ENCODE data around the gene SHANK2. TPM values are rescaled to one million over a fixed set of nuclear protein-coding genes. Genes with fewer than 3 reads are reported as not detected.
A peak's percentile ranks its signal among the peaks of the same experiment; 100 is the strongest.

SHANK2 gene
- total RNA-seq, 4 donors from 2014 or later = 26.2 to 95.5 (median 45.1) TPM

GRCh38 chr11:71255323-71255722 is 2.9 kb upstream of the SHANK2 start:
- intact Hi-C loops (cut with DNase I; ENCODE audit: low total_unique reads) = no loop called here
- no peak for DNase-seq
- peaks cover 36% of the 10 kb centered on the region for H3K27me3 ChIP-seq

GRCh38 chr11:71253794-71254193 is 1.4 kb upstream of the SHANK2 start:
- Histone ChIP-seq H3K4me1 (peaks cover 3 to 24% (median 21%) of the 10 kb centered on the region in 4 donors), H3K27ac (peak overlapping the region in 2 of 4 donors; percentile 86 to 88), H3K9me3 (no peaks in the 10 kb centered on the region), H3K4me3 (no peak overlapping the region), H3K27me3 (peaks cover 51% of the 10 kb centered on the region), H3K36me3 (no peaks in the 10 kb centered on the region)
- TF ChIP-seq CTCF (IDR thresholded peaks at IDR 0.05) (no peak), EP300 (IDR thresholded peaks at IDR 0.05; ENCODE audit: low read depth) (no peak), POLR2AphosphoS5 (IDR thresholded peaks at IDR 0.05) (no peak), POLR2A (IDR thresholded peaks at IDR 0.05) (no peak)
- DNase-seq = no peak
- in situ Hi-C loops (cut with MboI; ENCODE audit: low pct_ligation_motif_present in 1 of 4, low pct_unique_long_range_greater_than_20kb in 1 of 4, low sequenced_read_pairs in 3 of 4) = no loop called here
- 34 to 38% methylated on average over 3 to 5 of the region's 5 CpGs for WGBS, 2 donors (ENCODE audit: low coverage in 1 of 2)
- intact Hi-C loops (cut with DNase I; ENCODE audit: low total_unique reads) = no loop called here

More at GRCh38 chr11:71255323-71255722, 2.9 kb upstream of the SHANK2 start:
- WGBS, 2 donors (ENCODE audit: low coverage in 1 of 2) = 52 to 54% methylated on average over 4 to 5 of the region's 5 CpGs
- no peaks in the 10 kb centered on the region for H3K9me3 ChIP-seq
- H3K36me3 ChIP-seq = no peaks in the 10 kb centered on the region
- H3K4me1 ChIP-seq = peaks cover 3 to 23% (median 21%) of the 10 kb centered on the region in 4 donors
- H3K4me3 ChIP-seq = no peak overlapping the region
- TF ChIP-seq POLR2A (IDR thresholded peaks at IDR 0.05) (no peak), POLR2AphosphoS5 (IDR thresholded peaks at IDR 0.05) (no peak), CTCF (IDR thresholded peaks at IDR 0.05) (no peak), EP300 (IDR thresholded peaks at IDR 0.05; ENCODE audit: low read depth) (no peak)
- no peak overlapping the region for H3K27ac ChIP-seq
- in situ Hi-C loops (cut with MboI; ENCODE audit: low pct_ligation_motif_present in 1 of 4, low pct_unique_long_range_greater_than_20kb in 1 of 4, low sequenced_read_pairs in 3 of 4) = no loop called here

GRCh38 chr11:71252770-71253730 is 673 bp upstream of the SHANK2 start:
- in situ Hi-C loops (cut with MboI; ENCODE audit: low pct_ligation_motif_present in 1 of 4, low pct_unique_long_range_greater_than_20kb in 1 of 4, low sequenced_read_pairs in 3 of 4) = no loop called here
- Histone ChIP-seq H3K4me3 (peak overlapping the region; percentile 32 to 73 (median 67)), H3K4me1 (peaks cover 3 to 24% (median 21%) of the 10 kb centered on the region in 4 donors), H3K27ac (peak overlapping the region; percentile 76 to 88 (median 84)), H3K36me3 (no peaks in the 10 kb centered on the region), H3K27me3 (peaks cover 52% of the 10 kb centered on the region), H3K9me3 (no peaks in the 10 kb centered on the region)
- peak; percentile 53 for DNase-seq
- TF ChIP-seq CTCF (IDR thresholded peaks at IDR 0.05) (no peak), POLR2A (IDR thresholded peaks at IDR 0.05) (no peak), POLR2AphosphoS5 (IDR thresholded peaks at IDR 0.05) (no peak), EP300 (IDR thresholded peaks at IDR 0.05; ENCODE audit: low read depth) (no peak)
- intact Hi-C loops (cut with DNase I; ENCODE audit: low total_unique reads) = no loop called here
- WGBS, 2 donors (ENCODE audit: low coverage in 1 of 2) = 7% methylated on average over 38 of the region's 40 CpGs; no CpG with 5 or more reads in 1 of the 2 donors

GRCh38 chr11:71251761-71252268 is 562 bp downstream of the SHANK2 start:
- intact Hi-C loops (cut with DNase I; ENCODE audit: low total_unique reads) = no loop called here
- Histone ChIP-seq H3K4me3 (peak overlapping the region; percentile 32 to 73 (median 67)), H3K27ac (peak overlapping the region; percentile 76 to 88 (median 84)), H3K9me3 (no peaks in the 10 kb centered on the region), H3K27me3 (peaks cover 56% of the 10 kb centered on the region), H3K36me3 (no peaks in the 10 kb centered on the region), H3K4me1 (peaks cover 3 to 24% (median 21%) of the 10 kb centered on the region in 4 donors)
- DNase-seq = peak; percentile 43
- TF ChIP-seq POLR2A (IDR thresholded peaks at IDR 0.05) (no peak), CTCF (IDR thresholded peaks at IDR 0.05) (peak; percentile 32 to 52 (median 50))
- WGBS, 2 donors (ENCODE audit: low coverage in 1 of 2) = 2% methylated on average over 24 of the region's 59 CpGs; no CpG with 5 or more reads in 1 of the 2 donors
- in situ Hi-C loops (cut with MboI; ENCODE audit: low pct_ligation_motif_present in 1 of 4, low pct_unique_long_range_greater_than_20kb in 1 of 4, low sequenced_read_pairs in 3 of 4) = no loop called here
